Measurements from ENCODE around the gene SUDS3. TPM values are rescaled to one million over a fixed set of nuclear protein-coding genes. Genes with fewer than 3 reads are reported as not detected.

SUDS3 gene
- total RNA-seq, 3 donors from 2014 or later: 38.9 to 66.3 (median 47.2) TPM

DNA sequence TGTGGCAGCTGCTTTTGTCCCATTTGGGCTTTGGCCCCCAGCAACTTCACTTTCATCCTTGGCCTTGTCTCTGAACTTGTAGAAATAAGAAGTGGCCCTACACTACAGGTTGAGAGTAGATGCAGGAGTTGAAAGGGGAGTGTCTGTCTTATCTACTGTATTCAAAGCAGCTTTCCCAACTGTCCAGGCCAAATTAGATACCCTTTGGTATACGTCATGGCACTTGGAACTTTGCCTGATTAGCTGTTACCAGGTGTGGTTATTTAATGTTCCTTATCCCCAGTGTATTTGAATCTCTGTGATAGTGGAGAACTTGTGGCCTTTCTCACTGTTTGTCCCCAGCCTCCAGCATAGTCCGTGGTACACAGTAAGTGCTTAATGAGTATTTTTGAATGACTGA, 33.5 kb downstream of the SUDS3 start:
- intact Hi-C loops (cut with DNase I; ENCODE audit: low total_unique reads): loop anchor here (5.0 kb wide), 1 partner anchor 1333 kb away; no protein-coding TSS in a partner anchor

GRCh38 chr12:118417942-118418341, 41.6 kb downstream of the SUDS3 start:
- no peak for TF ChIP-seq POLR2A (IDR thresholded peaks at IDR 0.05)
- no peak for TF ChIP-seq POLR2AphosphoS5 (IDR thresholded peaks at IDR 0.05)
- TF ChIP-seq CTCF (IDR thresholded peaks at IDR 0.05): no peak
- intact Hi-C loops (cut with DNase I; ENCODE audit: low total_unique reads): no loop called here
- Histone ChIP-seq H3K27ac (no peak overlapping the region), H3K4me1 (no peaks in the 10 kb centered on the region), H3K27me3 (no peaks in the 10 kb centered on the region), H3K36me3 (no peaks in the 10 kb centered on the region), H3K4me3 (no peak overlapping the region), H3K9me3 (no peaks in the 10 kb centered on the region)
- DNase-seq (ENCODE audit: low spot score in 2 of 2): no peak

More for the DNA sequence above, 33.5 kb downstream of the SUDS3 start:
- Histone ChIP-seq H3K36me3 (no peaks in the 10 kb centered on the region), H3K4me1 (no peaks in the 10 kb centered on the region), H3K9me3 (no peaks in the 10 kb centered on the region), H3K4me3 (no peak overlapping the region), H3K27me3 (no peaks in the 10 kb centered on the region), H3K27ac (no peak overlapping the region)
- DNase-seq (ENCODE audit: low spot score in 2 of 2): no peak
- TF ChIP-seq POLR2AphosphoS5 (IDR thresholded peaks at IDR 0.05) (no peak), CTCF (IDR thresholded peaks at IDR 0.05) (no peak), POLR2A (IDR thresholded peaks at IDR 0.05) (no peak)

DNA sequence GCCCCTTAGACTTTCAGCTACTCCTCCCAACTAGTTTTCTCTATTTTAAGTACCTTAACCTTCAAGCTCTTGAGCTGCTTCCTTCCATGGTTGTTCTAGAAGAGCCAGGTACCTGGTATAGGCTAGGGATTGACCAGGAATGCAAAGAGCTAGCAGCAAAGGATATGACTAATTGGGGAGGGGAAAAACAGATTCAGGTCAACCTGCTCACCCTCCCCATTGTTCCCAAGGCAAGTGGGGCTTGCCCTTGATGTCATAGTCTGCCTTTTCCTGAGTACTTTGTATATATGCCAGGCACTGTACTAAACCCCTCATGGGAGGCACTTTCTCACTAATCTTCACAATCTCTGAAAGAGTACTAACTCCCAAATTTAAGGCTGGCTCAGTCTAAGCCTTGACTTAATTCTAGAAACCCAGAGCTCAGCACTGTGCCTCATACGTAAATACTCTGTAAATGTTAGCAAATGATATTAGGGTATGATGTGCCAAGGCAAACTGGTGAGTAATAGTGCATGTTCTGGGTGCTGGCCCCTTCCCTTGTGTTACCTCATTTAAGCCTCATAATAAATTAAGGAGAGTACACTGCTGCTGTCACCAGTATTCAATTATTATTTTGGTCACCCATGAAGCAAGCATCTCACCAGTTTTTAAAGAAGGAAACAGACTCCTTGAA, 42.2 kb downstream of the SUDS3 start:
- Histone ChIP-seq H3K4me1 (no peaks in the 10 kb centered on the region), H3K4me3 (no peak overlapping the region), H3K36me3 (no peaks in the 10 kb centered on the region), H3K27me3 (no peaks in the 10 kb centered on the region), H3K9me3 (no peaks in the 10 kb centered on the region), H3K27ac (no peak overlapping the region)
- no peak for TF ChIP-seq CTCF (IDR thresholded peaks at IDR 0.05)
- intact Hi-C loops (cut with DNase I; ENCODE audit: low total_unique reads): no loop called here
- no peak for DNase-seq (ENCODE audit: low spot score in 2 of 2)

DNA sequence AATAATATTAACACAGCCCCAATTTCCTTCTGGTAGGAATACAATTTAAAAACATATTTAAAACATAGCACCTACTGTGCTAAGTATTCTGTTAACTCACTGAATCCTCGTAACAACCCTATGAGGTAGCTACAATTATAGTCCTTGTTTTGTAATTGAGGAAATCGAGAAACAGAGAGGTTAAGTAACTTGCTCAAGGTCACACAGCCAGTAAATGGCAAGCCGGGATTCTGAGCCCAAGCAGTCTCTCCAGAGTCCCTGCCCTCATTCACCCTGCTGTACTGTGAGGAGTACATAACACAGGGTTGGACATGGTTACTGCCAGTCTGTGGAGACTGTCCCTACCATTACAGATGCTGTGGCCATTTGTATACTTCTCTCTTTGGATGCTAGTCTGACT, 44.3 kb downstream of the SUDS3 start:
- intact Hi-C loops (cut with DNase I; ENCODE audit: low total_unique reads): no loop called here
- DNase-seq (ENCODE audit: low spot score in 2 of 2): no peak
- no peak overlapping the region for H3K4me3 ChIP-seq
- H3K9me3 ChIP-seq: no peaks in the 10 kb centered on the region
- H3K27ac ChIP-seq: no peak overlapping the region
- no peaks in the 10 kb centered on the region for H3K4me1 ChIP-seq
- no peaks in the 10 kb centered on the region for H3K27me3 ChIP-seq
- H3K36me3 ChIP-seq: no peaks in the 10 kb centered on the region
- TF ChIP-seq POLR2A (IDR thresholded peaks at IDR 0.05): no peak
- no peak for TF ChIP-seq CTCF (IDR thresholded peaks at IDR 0.05)

DNA sequence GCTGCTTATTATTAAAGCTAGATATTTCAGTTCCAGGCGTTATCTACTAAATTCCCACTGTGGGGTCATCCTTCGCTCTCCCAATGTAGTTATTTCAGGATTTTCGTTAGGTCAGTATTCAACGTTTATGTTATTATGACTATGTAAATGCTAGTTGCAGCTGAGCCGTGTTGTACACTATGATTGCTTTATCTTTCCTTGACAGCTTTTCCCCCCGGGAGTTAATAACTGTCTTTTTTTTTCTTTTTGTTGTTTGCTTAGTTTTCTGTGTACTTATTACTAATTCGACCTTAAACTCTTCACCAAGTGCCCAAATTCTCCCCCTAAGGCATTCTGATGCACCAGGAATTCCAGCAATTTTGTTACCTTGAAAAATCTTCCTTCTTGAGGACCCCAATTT, 48.5 kb downstream of the SUDS3 start:
- no peak overlapping the region for H3K27ac ChIP-seq
- no peaks in the 10 kb centered on the region for H3K9me3 ChIP-seq
- H3K36me3 ChIP-seq: no peaks in the 10 kb centered on the region
- DNase-seq (ENCODE audit: low spot score in 2 of 2): no peak
- no peaks in the 10 kb centered on the region for H3K27me3 ChIP-seq
- H3K4me1 ChIP-seq: no peaks in the 10 kb centered on the region
- intact Hi-C loops (cut with DNase I; ENCODE audit: low total_unique reads): no loop called here
- H3K4me3 ChIP-seq: no peak overlapping the region
- TF ChIP-seq CTCF (IDR thresholded peaks at IDR 0.05) (no peak), POLR2A (IDR thresholded peaks at IDR 0.05) (no peak), POLR2AphosphoS5 (IDR thresholded peaks at IDR 0.05) (no peak)

Data from breast epithelium (tissue), 4 donors.